Subcutaneous adipose tissue (tissue), 4 donors: ENCODE data around the gene LIN7A. TPM values are rescaled to one million over a fixed set of nuclear protein-coding genes. Genes with fewer than 3 reads are reported as not detected.

Source experiments
- CTCF ChIP-seq: fragments of 450-650 bp; IDR thresholded peaks from one replicate; pipeline ENCODE4 v1.5.1; 2016; ENCODE audit warnings: low read depth, mild to moderate bottlenecking, control low read depth, antibody characterized with exemption, moderate library complexity
- total RNA-seq, 4 donors: library from RNA; depleted of rRNA; stranded (reverse); fragments of >200 nt; gene quantifications; one replicate each; pipeline ENCODE4 v1.1.0, GENCODE V29; 2016

Gene LIN7A
- total RNA-seq, 4 donors from 2014 or later, result 11.1 to 14.4 (median 12.5) TPM

GRCh38 chr12:80895240-80895639 is 42.5 kb downstream of the LIN7A start:
- no peak for TF ChIP-seq CTCF

DNA sequence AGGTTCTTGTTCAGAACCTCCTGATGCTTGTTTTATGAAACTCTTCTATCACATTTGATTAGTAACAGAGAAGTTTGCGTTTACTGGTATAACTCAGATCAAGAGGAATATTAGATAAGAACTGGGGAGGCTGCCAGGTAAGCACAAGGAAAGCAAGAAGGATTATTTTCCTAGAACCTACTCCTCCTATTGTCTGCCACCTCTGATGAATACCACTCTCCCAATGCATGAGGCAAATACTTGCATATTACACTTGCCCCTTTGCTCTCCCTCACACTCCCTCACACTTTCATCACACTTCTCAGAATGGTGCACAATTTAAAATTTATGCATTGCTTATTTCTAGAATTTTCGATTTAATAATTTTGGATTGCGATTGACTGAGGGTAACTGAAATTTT is 43.6 kb downstream of the LIN7A start:
- TF ChIP-seq CTCF, result no peak

DNA sequence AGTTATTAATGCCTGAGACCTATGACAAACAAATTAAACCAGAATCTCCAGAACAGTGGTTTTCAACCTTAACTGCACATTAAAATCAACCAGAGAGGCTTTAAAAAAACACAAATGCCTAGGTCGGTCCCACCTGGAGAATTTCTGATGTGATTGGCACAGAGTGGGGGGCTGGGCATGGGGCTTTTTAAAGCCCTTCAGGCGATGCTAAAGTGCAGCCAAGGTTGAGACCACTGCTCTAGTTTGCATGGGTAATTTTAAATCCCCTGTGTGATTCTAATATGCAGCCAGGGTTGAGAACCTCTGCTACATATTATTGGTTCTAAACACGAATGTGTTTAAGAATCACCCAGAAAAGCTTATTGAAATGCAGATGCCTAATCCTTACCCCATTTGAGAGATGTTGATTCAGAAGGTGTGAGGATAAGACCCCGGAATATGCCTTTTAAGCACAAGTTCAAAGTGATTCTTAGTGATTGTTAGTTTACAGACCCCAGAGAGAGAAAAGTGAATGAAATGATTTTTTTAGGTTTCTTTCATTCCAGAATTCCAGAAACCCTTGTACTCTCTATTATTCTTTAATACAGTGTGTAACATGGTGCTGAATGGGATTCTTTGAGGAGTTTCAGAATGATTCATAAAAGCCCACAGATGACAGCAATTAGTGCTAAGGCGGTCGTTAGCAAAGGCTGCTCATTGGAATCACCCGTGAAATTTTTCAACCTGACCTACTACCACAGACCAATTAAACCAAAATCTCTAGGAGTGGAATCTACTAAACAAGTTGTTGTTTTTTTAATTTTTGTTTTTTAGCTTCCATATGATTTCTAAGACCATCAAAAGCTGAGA is 44.9 kb downstream of the LIN7A start:
- no peak for TF ChIP-seq CTCF

GRCh38 chr12:80884651-80885050 is 53.1 kb downstream of the LIN7A start:
- TF ChIP-seq CTCF, result no peak

DNA sequence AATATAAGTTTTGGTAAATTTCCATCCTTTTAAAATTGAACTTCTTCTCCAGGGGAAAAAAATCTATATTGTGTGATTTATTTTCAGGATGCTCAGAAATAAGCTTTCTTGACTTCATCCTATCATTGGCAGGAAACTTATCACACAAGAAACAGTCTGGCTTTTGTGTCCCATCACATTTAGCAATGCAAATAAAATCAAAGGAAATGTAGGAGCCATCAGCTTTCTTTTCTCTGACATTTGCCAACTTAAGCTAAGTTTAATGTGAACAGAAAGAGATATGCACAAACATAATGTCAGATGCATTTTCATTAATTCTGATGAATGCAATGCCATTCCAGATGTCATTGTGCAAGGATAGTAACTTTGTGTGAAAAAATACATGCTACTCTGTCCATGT is 56.6 kb downstream of the LIN7A start:
- TF ChIP-seq CTCF, result no peak

- TF ChIP-seq CTCF, result no peak
Measured at GRCh38 chr12:80877721-80878265, 59.9 kb downstream of the LIN7A start.

DNA sequence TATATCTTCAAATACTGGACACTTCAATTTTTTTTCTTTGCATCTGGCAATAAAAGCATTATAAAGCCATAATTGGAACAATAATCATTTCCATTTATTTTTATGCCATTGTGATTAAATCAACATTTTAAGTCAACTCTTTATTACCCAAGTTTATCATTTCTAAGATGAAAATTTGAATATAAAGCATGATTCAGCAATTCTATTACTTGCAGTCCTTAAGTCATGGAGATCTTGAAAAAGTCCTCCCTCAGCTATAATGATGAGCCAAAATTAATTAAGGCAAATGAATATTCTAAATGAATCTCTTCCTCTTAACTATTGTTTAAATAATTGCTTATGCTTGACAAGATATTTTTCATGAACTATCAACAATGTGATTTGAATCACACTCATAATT is 65.7 kb downstream of the LIN7A start:
- TF ChIP-seq CTCF, result no peak
